Activated naive CD8-positive, alpha-beta T cell (primary cell): ENCODE results near the gene DNAI1.
"Not testable (repeated sequence)": the region's sequence is repeated elsewhere in the genome, so short reads cannot be mapped to it uniquely, and the experiment has no call there.

ENCODE experiments used
- H3K27ac Mint-ChIP-seq: one replicate; pipeline ENCODE4 v1.8.0; 2021; ENCODE audit warnings: mixed read lengths
- H3K27me3 Mint-ChIP-seq: one replicate; pipeline ENCODE4 v1.8.0; 2021; ENCODE audit warnings: mixed read lengths
- H3K36me3 Mint-ChIP-seq: one replicate; pipeline ENCODE4 v1.8.0; 2021; ENCODE audit warnings: mixed read lengths
- H3K4me1 Mint-ChIP-seq: one replicate; pipeline ENCODE4 v1.8.0; 2021; ENCODE audit warnings: low read depth, mixed read lengths
- H3K4me3 Mint-ChIP-seq: one replicate; pipeline ENCODE4 v1.8.0; 2021; ENCODE audit warnings: mild to moderate bottlenecking, mixed read lengths
- H3K9me3 Mint-ChIP-seq: one replicate; pipeline ENCODE4 v1.8.0; 2021; ENCODE audit warnings: low read depth, mixed read lengths

DNAI1 gene

GRCh38 chr9:34520505-34521385 lies 62.1 kb downstream of the DNAI1 start:
- Mint-ChIP-seq H3K36me3 (no peaks in the 10 kb centered on the region), H3K9me3 (no peaks in the 10 kb centered on the region), H3K27me3 (no peaks in the 10 kb centered on the region), H3K4me3 (no peak overlapping the region), H3K27ac (no peak overlapping the region), H3K4me1 (peaks cover 15% of the 10 kb centered on the region)

GRCh38 chr9:34521406-34522045 lies 62.9 kb downstream of the DNAI1 start:
- H3K9me3 Mint-ChIP-seq = no peaks in the 10 kb centered on the region
- no peaks in the 10 kb centered on the region for H3K36me3 Mint-ChIP-seq
- no peak overlapping the region for H3K4me3 Mint-ChIP-seq
- H3K27me3 Mint-ChIP-seq = no peaks in the 10 kb centered on the region
- peaks cover 15% of the 10 kb centered on the region for H3K4me1 Mint-ChIP-seq
- H3K27ac Mint-ChIP-seq = no peak overlapping the region

GRCh38 chr9:34522091-34522887 lies 63.7 kb downstream of the DNAI1 start:
- no peaks in the 10 kb centered on the region for H3K9me3 Mint-ChIP-seq
- H3K27ac Mint-ChIP-seq = no peak overlapping the region
- peaks cover 15% of the 10 kb centered on the region for H3K4me1 Mint-ChIP-seq
- H3K4me3 Mint-ChIP-seq = peak overlapping the region; percentile 87
- no peaks in the 10 kb centered on the region for H3K27me3 Mint-ChIP-seq
- no peaks in the 10 kb centered on the region for H3K36me3 Mint-ChIP-seq

GRCh38 chr9:34522971-34523797 lies 64.6 kb downstream of the DNAI1 start, which contains the start of gene ENHO:
TSS of gene ENHO (minus strand) at chr9:34522990. CDS start at chr9:34521695, 1,295 bp downstream.
- Mint-ChIP-seq H3K27ac (no peak within 1 kb of the TSS), H3K4me3 (peak within 1 kb of the TSS; percentile 87), H3K27me3 (no peaks in the 10 kb centered on the region), H3K4me1 (peaks cover 15% of the 10 kb centered on the region), H3K36me3 (no peaks in the 10 kb centered on the region), H3K9me3 (no peaks in the 10 kb centered on the region)

GRCh38 chr9:34524349-34524748 lies 65.7 kb downstream of the DNAI1 start:
- H3K4me3 Mint-ChIP-seq = no peak overlapping the region
- H3K27me3 Mint-ChIP-seq = no peaks in the 10 kb centered on the region
- no peaks in the 10 kb centered on the region for H3K36me3 Mint-ChIP-seq

GRCh38 chr9:34526026-34526425 lies 67.4 kb downstream of the DNAI1 start:
- Mint-ChIP-seq H3K4me1 (peaks cover 15% of the 10 kb centered on the region), H3K4me3 (no peak overlapping the region), H3K27ac (no peak overlapping the region), H3K9me3 (no peaks in the 10 kb centered on the region), H3K36me3 (no peaks in the 10 kb centered on the region), H3K27me3 (peaks cover 2% of the 10 kb centered on the region)

More at GRCh38 chr9:34524349-34524748, 65.7 kb downstream of the DNAI1 start:
- peaks cover 15% of the 10 kb centered on the region for H3K4me1 Mint-ChIP-seq
- H3K27ac Mint-ChIP-seq = no peak overlapping the region
- no peaks in the 10 kb centered on the region for H3K9me3 Mint-ChIP-seq

- H3K4me3 Mint-ChIP-seq, H3K36me3 Mint-ChIP-seq, H3K9me3 Mint-ChIP-seq, H3K4me1 Mint-ChIP-seq, H3K27ac Mint-ChIP-seq: not testable (repeated sequence)
- peaks cover 12% of the 10 kb centered on the region for H3K27me3 Mint-ChIP-seq
Measured at GRCh38 chr9:34532041-34532440, 73.4 kb downstream of the DNAI1 start.

GRCh38 chr9:34536685-34537084 lies 78.1 kb downstream of the DNAI1 start:
- peaks cover 10% of the 10 kb centered on the region for H3K27me3 Mint-ChIP-seq
- H3K9me3 Mint-ChIP-seq = no peaks in the 10 kb centered on the region
- no peak overlapping the region for H3K27ac Mint-ChIP-seq
- H3K36me3 Mint-ChIP-seq = no peaks in the 10 kb centered on the region
- H3K4me3 Mint-ChIP-seq = no peak overlapping the region
- H3K4me1 Mint-ChIP-seq = no peaks in the 10 kb centered on the region

- no peak overlapping the region for H3K4me3 Mint-ChIP-seq
Measured at GRCh38 chr9:34540827-34541226, 82.2 kb downstream of the DNAI1 start.

GRCh38 chr9:34541540-34541939 lies 82.9 kb downstream of the DNAI1 start:
- peaks cover 5% of the 10 kb centered on the region for H3K27me3 Mint-ChIP-seq
- H3K27ac Mint-ChIP-seq = no peak overlapping the region
- H3K9me3 Mint-ChIP-seq = no peaks in the 10 kb centered on the region
- no peaks in the 10 kb centered on the region for H3K36me3 Mint-ChIP-seq
- H3K4me3 Mint-ChIP-seq = no peak overlapping the region
- H3K4me1 Mint-ChIP-seq = no peaks in the 10 kb centered on the region

More at GRCh38 chr9:34540827-34541226, 82.2 kb downstream of the DNAI1 start:
- Mint-ChIP-seq H3K27ac (no peak overlapping the region), H3K36me3 (no peaks in the 10 kb centered on the region), H3K9me3 (no peaks in the 10 kb centered on the region), H3K4me1 (no peaks in the 10 kb centered on the region), H3K27me3 (peaks cover 4% of the 10 kb centered on the region)

- Mint-ChIP-seq H3K9me3 (no peaks in the 10 kb centered on the region), H3K27ac (no peak overlapping the region), H3K4me1 (no peaks in the 10 kb centered on the region), H3K27me3 (peaks cover 11% of the 10 kb centered on the region), H3K36me3 (no peaks in the 10 kb centered on the region), H3K4me3 (no peak overlapping the region)
Measured at GRCh38 chr9:34544035-34544434, 85.4 kb downstream of the DNAI1 start.

GRCh38 chr9:34545497-34545896 lies 86.9 kb downstream of the DNAI1 start:
- Mint-ChIP-seq H3K27ac (no peak overlapping the region), H3K27me3 (peaks cover 11% of the 10 kb centered on the region), H3K9me3 (no peaks in the 10 kb centered on the region), H3K4me1 (no peaks in the 10 kb centered on the region), H3K36me3 (no peaks in the 10 kb centered on the region), H3K4me3 (no peak overlapping the region)

GRCh38 chr9:34546102-34546833 lies 87.7 kb downstream of the DNAI1 start:
- H3K9me3 Mint-ChIP-seq = no peaks in the 10 kb centered on the region
- no peak overlapping the region for H3K27ac Mint-ChIP-seq
- no peak overlapping the region for H3K4me3 Mint-ChIP-seq
- H3K36me3 Mint-ChIP-seq = no peaks in the 10 kb centered on the region
- H3K4me1 Mint-ChIP-seq = no peaks in the 10 kb centered on the region
- peaks cover 11% of the 10 kb centered on the region for H3K27me3 Mint-ChIP-seq
